Measurements from ENCODE around the gene TRIM28.
"Not testable (repeated sequence)": the region's sequence is repeated elsewhere in the genome, so short reads cannot be mapped to it uniquely, and the experiment has no call there.

TRIM28 gene

GRCh38 chr19:58573658-58574164 lies 29.8 kb downstream of the TRIM28 start:
- in situ Hi-C loops (cut with HindIII; ENCODE audit: low sequenced_read_pairs), result no loop called here

GRCh38 chr19:58575183-58576041 lies 31.5 kb downstream of the TRIM28 start:
- in situ Hi-C loops (cut with HindIII; ENCODE audit: low sequenced_read_pairs), result no loop called here

GRCh38 chr19:58577581-58577980 lies 33.7 kb downstream of the TRIM28 start:
- in situ Hi-C loops (cut with HindIII; ENCODE audit: low sequenced_read_pairs), result not testable (repeated sequence)

GRCh38 chr19:58578012-58578925 lies 34.4 kb downstream of the TRIM28 start:
- in situ Hi-C loops (cut with HindIII; ENCODE audit: low sequenced_read_pairs), result no loop called here

- in situ Hi-C loops (cut with HindIII; ENCODE audit: low sequenced_read_pairs), result no loop called here
Observed at GRCh38 chr19:58579473-58580142, 35.7 kb downstream of the TRIM28 start.

- in situ Hi-C loops (cut with HindIII; ENCODE audit: low sequenced_read_pairs), result no loop called here
Observed at GRCh38 chr19:58581227-58582141, 37.6 kb downstream of the TRIM28 start.

- in situ Hi-C loops (cut with HindIII; ENCODE audit: low sequenced_read_pairs), result no loop called here
Observed at GRCh38 chr19:58582985-58583384, 39.1 kb downstream of the TRIM28 start.

- in situ Hi-C loops (cut with HindIII; ENCODE audit: low sequenced_read_pairs), result no loop called here
Observed at GRCh38 chr19:58584498-58585441, 40.9 kb downstream of the TRIM28 start.

GRCh38 chr19:58585442-58586132 lies 41.7 kb downstream of the TRIM28 start:
- in situ Hi-C loops (cut with HindIII; ENCODE audit: low sequenced_read_pairs), result no loop called here

GRCh38 chr19:58586133-58586765 lies 42.4 kb downstream of the TRIM28 start:
- in situ Hi-C loops (cut with HindIII; ENCODE audit: low sequenced_read_pairs), result no loop called here

Measured in endothelial cell of hepatic sinusoid (primary cell).